ENCODE measurements around the gene DDIT3.

- TF ChIP-seq POLR2A (IDR thresholded peaks at IDR 0.05) (no peak), CTCF (IDR thresholded peaks at IDR 0.05) (no peak)
These were observed 12.8 kb upstream of the DDIT3 start for GRCh38 chr12:57533108-57533507.
